ENCODE measurements around the gene SMAD6. TPM values are rescaled to one million over a fixed set of nuclear protein-coding genes. Genes with fewer than 3 reads are reported as not detected.

Gene SMAD6
- polyA plus RNA-seq, 1 of the 3 experiments (the other 2 are of a cell fraction) = 4.5 TPM

DNA sequence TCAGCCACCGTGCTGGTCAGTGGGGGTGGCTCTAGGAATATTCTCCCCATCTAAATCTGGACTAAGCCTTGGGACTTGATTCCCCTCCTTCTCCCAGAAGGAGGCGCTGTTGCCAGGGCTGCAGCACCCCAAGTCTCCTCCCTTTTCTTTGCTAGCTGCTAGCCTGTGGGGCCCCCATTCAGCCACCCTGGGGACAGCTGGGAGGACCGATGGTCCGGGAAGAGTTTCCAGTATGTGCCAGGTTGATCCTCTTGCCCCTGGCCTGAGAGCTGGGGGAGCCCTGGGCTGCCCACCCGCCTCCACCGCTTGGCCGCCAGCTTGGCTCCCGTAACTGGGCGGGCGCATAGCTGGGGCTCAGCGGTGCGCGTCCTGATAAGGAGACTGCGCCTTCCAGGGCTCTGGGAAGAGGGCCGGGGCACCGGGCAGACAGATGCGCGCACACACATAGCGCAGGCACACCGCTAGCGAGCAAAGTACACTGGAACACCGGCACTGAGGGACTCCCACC is 4.2 kb downstream of the SMAD6 start:
- peak overlapping the region; percentile 62 to 74; a peak in 2 of 4 replicates for H3K27ac ChIP-seq (ENCODE audit: low read depth in 2 of 2, low read length in 1 of 2)
- peak; percentile 74 for DNase-seq
- POLR2A ChIA-PET = no interaction called here

GRCh38 chr15:66706840-66707239 is 4.8 kb downstream of the SMAD6 start:
- Histone ChIP-seq H3K79me2 (ENCODE audit: insufficient read depth) (peaks cover 97% of the 10 kb centered on the region), H3K27ac (ENCODE audit: low read depth in 2 of 2, low read length in 1 of 2) (peak overlapping the region; percentile 62 to 74), H3K9me2 (no peaks in the 10 kb centered on the region), H3K4me2 (peak overlapping the region; percentile 95), H3K4me3 (ENCODE audit: low read depth in 2 of 2, low read length in 1 of 2) (peak overlapping the region in 1 of 2 experiments; percentile 40; a peak in 1 of 4 replicates), H4K20me1 (ENCODE audit: insufficient read depth) (peaks cover 83% of the 10 kb centered on the region), H3K9ac (peak overlapping the region; percentile 36; the same call in 1 of the 2 replicates), H2AFZ (ENCODE audit: low read depth) (no peak overlapping the region), H3K27me3 (ENCODE audit: insufficient read depth) (no peaks in the 10 kb centered on the region), H3F3A (replicated peaks; ENCODE audit: insufficient read depth) (peaks cover 12% of the 10 kb centered on the region), H3K9me3 (no peaks in the 10 kb centered on the region), H3K36me3 (replicated peaks in 1 of 2; ENCODE audit: control insufficient read depth in 1 of 2, insufficient read depth in 2 of 2, low read length in 1 of 2) (peaks cover 8 to 22% of the 10 kb centered on the region in 2 experiments), H3K4me1 (ENCODE audit: control insufficient read depth in 1 of 2, insufficient read depth in 2 of 2, low read depth in 1 of 2, low read length in 1 of 2) (peaks cover 32% of the 10 kb centered on the region in 2 experiments; a peak in 3 of 4 replicates)
- POLR2A ChIA-PET = no interaction called here
- peak; percentile 44 for DNase-seq
- TF ChIP-seq MXI1 (IDR thresholded peaks at IDR 0.05; ENCODE audit: low read depth, low read length) = no peak
- TF ChIP-seq TAF1 (IDR thresholded peaks at IDR 0.05; ENCODE audit: borderline replicate concordance, low read depth, low read length) = no peak
- no peak for TF ChIP-seq FOSL2 (IDR thresholded peaks at IDR 0.05; ENCODE audit: borderline replicate concordance, low read depth)
- TF ChIP-seq CTCF (IDR thresholded peaks at IDR 0.05) = no peak
- TF ChIP-seq POLR2AphosphoS5 (IDR thresholded peaks at IDR 0.05; ENCODE audit: low read depth, low read length) = no peak
- TF ChIP-seq GATA2 (CRISPR knock-in tag; IDR thresholded peaks at IDR 0.05) = no peak
- TF ChIP-seq NRF1 (IDR thresholded peaks at IDR 0.05; ENCODE audit: low read depth, low read length) = no peak
- TF ChIP-seq TCF12 (IDR thresholded peaks at IDR 0.05) = no peak
- no peak for TF ChIP-seq MEF2A (IDR thresholded peaks at IDR 0.05; ENCODE audit: borderline replicate concordance, low read depth)
- no peak for TF ChIP-seq PBX3 (IDR thresholded peaks at IDR 0.05)
- no peak for TF ChIP-seq RFX5 (IDR thresholded peaks at IDR 0.05; ENCODE audit: low read length)
- TF ChIP-seq RXRA (IDR thresholded peaks at IDR 0.05; ENCODE audit: borderline replicate concordance, low read depth) = no peak
- no peak for TF ChIP-seq SIN3A (IDR thresholded peaks at IDR 0.05; ENCODE audit: borderline replicate concordance, low read depth, low read length)
- no peak for TF ChIP-seq YY1 (IDR thresholded peaks at IDR 0.05; ENCODE audit: low read depth)
- TF ChIP-seq RAD21 (IDR thresholded peaks at IDR 0.05; ENCODE audit: low read length) = no peak
- no peak for TF ChIP-seq SMC3 (IDR thresholded peaks at IDR 0.05; ENCODE audit: low read depth, low read length)
- CTCF ChIA-PET = interaction anchor here (0.6 to 12.9 kb wide), 21 partner anchors 8 to 641 kb away, joined by 3 to 172 read pairs (median 6); no protein-coding TSS in a partner anchor
- 78% methylated on average over 6 of the region's 6 CpGs for WGBS (ENCODE audit: low lambda C conversion rate)

More for the DNA sequence above, 4.2 kb downstream of the SMAD6 start:
- H3K79me2 ChIP-seq (ENCODE audit: insufficient read depth) = peaks cover 91% of the 10 kb centered on the region
- 91% methylated on average over 4 of the region's 22 CpGs for WGBS (ENCODE audit: low lambda C conversion rate)
- no peaks in the 10 kb centered on the region for H3K9me3 ChIP-seq
- H3K27me3 ChIP-seq (ENCODE audit: insufficient read depth) = no peaks in the 10 kb centered on the region
- peak overlapping the region; percentile 95 for H3K4me2 ChIP-seq
- H3K9ac ChIP-seq = no peak overlapping the region; the same call in 1 of the 2 replicates
- peaks cover 79% of the 10 kb centered on the region for H4K20me1 ChIP-seq (ENCODE audit: insufficient read depth)
- CTCF ChIA-PET = interaction anchor here (0.7 to 12.9 kb wide), 18 partner anchors 8 to 146 kb away, joined by 3 to 172 read pairs (median 7); no protein-coding TSS in a partner anchor
- H3K4me3 ChIP-seq (ENCODE audit: low read depth in 2 of 2, low read length in 1 of 2) = peak overlapping the region in 1 of 2 experiments; percentile 72; a peak in 2 of 4 replicates
- peaks cover 32 to 36% of the 10 kb centered on the region in 2 experiments; a peak in 3 of 4 replicates for H3K4me1 ChIP-seq (ENCODE audit: control insufficient read depth in 1 of 2, insufficient read depth in 2 of 2, low read depth in 1 of 2, low read length in 1 of 2)
- TF ChIP-seq FOSL2 (IDR thresholded peaks at IDR 0.05; ENCODE audit: borderline replicate concordance, low read depth) (no peak), CTCF (IDR thresholded peaks at IDR 0.05) (peak; percentile 65), RAD21 (IDR thresholded peaks at IDR 0.05; ENCODE audit: low read length) (0 out of 2 replicates have a peak, but pooled peaks have one; percentile 21), GATA2 (CRISPR knock-in tag; IDR thresholded peaks at IDR 0.05) (peak; percentile 43; the same call in 1 of the 2 replicates)
- peaks cover 8 to 18% of the 10 kb centered on the region in 2 experiments for H3K36me3 ChIP-seq (replicated peaks in 1 of 2; ENCODE audit: control insufficient read depth in 1 of 2, insufficient read depth in 2 of 2, low read length in 1 of 2)
- H3F3A ChIP-seq (replicated peaks; ENCODE audit: insufficient read depth) = peaks cover 16% of the 10 kb centered on the region
- no peaks in the 10 kb centered on the region for H3K9me2 ChIP-seq
- no peak overlapping the region for H2AFZ ChIP-seq (ENCODE audit: low read depth)

Measured in SK-N-SH (cell line).